GM19035 (cell line): ENCODE results near the gene FKBP11.

Experiments
- ATAC-seq: cut with Tn5 transposase; IDR thresholded peaks from one replicate; pipeline ENCODE4 v1.9.1; 2021; ENCODE audit not compliant: unreplicated experiment

FKBP11 gene

DNA sequence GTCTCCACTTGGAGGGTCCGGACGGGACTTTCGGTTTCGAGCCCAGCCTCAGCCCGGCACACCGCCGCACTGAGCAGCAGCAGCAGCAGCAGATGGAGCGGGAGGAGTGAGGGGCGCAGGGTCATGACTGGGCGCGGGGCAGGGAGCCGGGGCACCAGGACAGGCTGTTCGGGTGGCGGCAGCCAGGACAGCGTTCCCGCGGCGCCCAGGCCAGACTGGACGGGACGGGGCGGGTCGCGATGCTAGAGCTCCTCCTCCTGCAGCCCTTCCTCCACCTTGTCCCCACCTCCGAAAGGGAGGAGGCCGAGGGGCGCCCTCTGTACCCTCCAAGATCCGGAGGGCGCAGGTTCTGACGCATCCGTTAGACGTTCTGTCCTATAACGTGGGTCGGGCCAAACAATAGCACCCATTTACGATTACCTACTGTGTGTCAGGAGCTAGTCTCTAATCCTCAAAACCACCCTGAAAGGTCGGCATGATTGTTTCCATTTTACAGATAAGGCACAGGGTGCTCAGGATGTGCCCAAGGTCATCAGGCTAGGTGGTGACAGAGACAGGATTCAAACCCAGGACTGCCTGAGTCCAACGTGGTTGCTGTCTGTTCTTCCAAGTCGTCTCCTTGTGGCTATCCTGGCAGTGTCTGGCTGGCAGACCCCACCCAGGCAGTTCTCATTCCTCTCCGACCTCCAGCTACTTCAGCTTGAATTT, at the start of gene FKBP11:
TSS of gene FKBP11 (minus strand) at position 189 of the 708 bp plus-strand sequence. CDS start at position 125, 64 bp downstream.
- peak; percentile 73 for ATAC-seq

DNA sequence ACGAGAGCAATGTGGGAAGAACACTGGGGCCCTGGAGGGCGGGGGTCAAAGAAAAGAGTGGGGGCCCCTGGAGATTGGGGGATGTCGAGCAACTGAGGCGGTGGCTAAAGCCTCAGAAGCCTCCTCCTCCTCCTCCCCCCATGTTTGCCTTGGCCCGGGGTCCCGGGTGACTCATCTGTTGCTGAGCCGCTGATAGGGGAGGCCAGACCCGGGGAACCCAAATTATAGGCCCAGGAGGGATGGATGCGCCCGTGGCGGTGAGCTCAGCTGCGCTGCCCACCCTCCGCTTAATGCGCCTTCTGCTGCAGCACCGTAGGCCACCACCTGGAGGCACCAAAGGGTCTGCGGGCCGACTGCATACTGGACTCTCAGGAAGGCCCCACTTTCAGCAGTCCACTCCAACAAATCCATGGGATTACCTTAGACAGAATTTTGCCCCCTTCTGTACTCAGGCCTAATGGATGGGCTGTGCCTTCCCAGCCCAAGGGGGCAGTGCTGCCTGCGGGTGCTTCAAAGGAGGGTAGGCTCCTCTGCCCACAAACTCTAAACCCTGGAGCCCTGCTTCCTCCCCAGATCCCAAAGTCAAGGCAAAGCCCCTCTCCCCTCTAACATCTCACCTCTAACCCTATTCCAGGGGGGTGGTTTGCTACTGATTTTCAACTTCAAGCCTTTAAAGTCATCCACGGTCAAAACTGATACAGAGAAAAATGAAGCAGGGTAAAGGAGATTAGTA, 48.8 kb upstream of the FKBP11 start:
- no peak for ATAC-seq

DNA sequence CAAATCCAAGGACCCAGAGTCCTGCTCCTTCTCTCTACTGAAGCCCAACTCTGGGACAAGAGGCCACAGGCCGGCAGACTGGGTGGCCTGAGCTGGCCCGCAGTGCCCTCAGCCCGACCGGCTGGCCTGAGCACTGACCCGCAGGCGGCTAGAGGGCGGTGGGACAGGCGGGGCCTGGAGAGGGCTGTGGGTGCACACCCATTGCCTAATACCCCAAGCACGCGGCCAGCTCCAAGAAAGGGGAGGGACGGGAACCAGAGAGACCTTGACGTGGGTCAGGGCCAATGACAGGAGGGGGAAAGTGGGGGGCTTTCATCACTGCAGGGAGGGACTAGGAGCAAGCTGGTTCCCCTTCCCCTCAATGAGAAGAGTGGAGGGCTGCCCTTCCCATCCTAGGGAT, 48.2 kb upstream of the FKBP11 start:
- no peak for ATAC-seq

DNA sequence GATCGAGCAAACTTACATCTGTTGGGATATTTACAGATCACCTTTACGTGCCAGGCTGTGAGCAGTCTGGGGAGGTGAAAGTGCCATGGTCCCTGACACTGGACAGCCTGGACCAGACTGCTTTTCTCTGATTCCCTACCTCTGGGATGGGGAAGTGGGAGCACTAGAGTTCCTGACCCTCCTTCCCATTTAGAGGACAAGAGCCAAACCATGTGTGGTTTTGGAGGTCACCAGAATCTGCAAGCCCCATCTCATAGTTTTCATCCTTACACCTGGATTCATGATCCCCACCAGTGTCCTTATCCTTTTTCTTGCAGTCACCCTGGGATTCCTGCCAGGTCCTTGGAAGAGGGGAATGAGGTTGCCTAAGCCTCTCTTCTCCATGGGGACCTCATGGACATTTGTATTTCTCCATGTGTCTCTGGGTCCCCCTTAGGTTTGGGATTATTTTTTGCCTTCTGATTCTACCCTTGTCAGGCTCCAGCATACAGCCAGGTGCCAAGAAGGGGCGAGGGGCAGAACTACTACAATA, 47.7 kb upstream of the FKBP11 start:
- ATAC-seq = no peak

GRCh38 chr12:48972213-48972951, 47.1 kb upstream of the FKBP11 start:
- ATAC-seq = no peak

GRCh38 chr12:48970702-48971334, 45.5 kb upstream of the FKBP11 start:
- ATAC-seq = no peak

GRCh38 chr12:48969833-48970701, 44.8 kb upstream of the FKBP11 start:
- ATAC-seq = no peak

DNA sequence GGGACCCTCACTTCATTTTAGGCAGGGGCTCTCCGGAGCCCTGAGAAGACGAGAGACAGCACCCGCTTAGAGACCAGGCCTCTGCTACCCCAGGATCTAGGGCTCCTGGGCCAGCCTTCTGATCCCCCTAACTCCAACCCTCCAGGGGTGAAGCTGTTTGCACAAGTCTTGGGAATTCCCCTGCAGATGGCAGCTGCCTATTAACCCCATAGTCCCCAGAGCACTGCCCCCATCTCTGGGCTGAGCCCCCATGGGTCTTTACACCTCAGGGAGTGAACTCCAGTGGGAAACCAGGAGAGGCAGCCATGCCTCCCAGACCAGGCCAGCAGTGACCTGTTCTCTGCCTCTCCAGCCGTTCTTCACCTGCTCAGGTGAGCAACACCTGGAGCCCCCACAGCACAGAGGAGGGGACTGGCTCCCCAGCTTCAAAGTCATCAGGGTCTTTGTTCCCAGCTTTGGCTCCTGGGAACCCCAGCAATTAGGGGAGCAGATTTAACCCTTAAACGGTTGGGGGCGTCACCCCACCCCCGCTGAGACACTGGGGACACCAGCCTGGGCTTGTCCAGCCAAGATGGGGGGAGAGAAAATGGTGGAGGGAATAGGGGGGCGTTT, 44.0 kb upstream of the FKBP11 start:
- no peak for ATAC-seq

GRCh38 chr12:48968467-48968866, 43.2 kb upstream of the FKBP11 start:
- ATAC-seq = no peak

DNA sequence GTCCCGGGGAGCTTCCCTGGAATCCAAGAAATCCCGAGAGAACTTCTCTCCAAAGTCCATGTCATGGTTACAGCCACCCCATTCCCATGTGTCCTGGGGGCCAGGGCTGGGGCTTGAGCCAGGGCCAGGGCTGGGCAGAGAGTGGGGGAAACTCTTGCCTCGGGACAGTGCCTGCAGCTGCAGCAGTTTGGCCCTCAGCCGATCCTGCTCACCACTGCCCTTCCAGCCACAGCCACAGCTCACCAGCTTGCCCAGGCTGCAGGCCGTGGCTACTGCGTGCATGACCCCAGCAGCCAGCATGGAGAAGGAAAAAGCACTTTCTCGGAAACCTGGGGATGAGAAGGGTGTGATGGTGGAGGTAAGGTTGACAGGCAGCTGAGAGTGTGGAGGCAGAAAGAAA, 42.7 kb upstream of the FKBP11 start:
- no peak for ATAC-seq

DNA sequence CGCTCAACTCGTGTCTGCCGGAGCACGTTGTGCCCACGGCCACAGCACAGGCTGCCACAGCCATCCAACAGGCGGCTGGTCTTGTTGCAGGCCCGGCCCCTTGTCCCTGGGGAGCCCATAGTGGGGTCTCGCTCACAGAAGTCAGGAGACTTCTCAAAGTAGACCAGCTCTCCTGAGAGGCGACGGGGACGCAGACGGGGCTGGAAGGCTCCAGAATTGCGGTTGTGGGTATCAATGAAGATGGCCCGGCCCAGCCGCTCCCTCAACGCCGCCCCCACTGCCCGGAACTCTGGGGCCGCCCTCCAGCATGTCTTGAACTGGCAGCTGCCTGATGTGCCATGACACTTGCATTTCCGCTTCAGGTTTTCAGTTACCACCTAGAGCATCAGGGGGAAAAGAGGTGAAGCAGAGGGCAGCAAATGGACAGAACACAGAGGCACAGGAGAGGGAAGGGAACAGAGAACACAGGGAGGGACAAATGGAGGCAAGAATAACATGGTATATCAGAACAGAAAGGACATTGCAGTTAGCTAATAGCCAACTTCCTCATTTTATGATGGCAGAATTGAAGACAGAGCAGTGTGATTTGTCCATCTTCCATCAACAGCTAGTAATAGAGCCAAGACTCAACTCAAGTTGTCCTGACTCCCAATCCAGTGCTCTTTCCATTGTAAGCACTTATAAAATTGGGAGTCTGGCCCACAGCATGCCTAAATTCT, 41.0 kb upstream of the FKBP11 start:
- no peak for ATAC-seq

DNA sequence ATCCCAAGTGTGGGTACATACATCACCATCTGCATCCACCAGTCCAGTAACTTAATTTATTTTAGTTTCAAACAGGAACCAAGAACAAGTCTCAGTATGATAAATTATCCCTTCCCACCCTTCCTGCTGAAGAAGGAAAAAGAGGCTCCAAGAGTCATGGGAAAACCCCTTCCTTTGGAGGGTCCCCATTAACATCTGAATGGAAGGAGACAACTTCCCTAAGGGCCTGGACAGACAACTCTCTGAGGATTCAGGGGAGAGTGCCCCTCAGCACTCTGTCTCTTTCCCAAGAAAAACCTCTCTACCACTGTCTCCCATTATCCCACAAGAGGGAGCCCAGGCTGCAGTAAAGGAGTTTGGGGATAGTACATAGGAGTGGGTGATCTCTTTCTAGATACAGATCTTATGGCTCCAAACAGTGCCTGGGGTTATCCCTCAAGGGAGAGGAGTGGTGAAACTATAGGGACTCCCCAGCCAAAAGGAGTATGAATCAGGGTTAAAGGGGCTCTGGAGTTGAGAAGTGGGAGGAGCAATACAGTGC, 40.1 kb upstream of the FKBP11 start:
- ATAC-seq = no peak

DNA sequence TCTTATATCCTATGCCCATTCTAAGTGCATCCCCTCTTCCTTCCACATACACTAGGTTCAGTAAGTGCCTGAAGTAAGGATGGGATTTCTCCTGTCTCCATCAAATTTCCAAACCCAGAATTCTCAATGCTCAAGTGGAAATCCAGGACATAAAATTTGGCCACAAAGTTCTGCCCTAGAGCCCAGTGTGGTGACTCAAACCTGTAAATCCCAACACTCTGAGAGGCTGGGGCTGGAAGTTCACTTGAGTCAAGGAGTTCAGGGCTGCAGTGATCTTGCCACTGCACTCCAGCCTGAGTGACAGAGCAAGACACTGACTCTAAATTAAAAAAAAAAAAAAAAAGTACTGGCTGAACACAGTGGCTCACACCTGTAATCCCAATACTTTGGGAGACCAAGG, 36.5 kb upstream of the FKBP11 start:
- no peak for ATAC-seq

DNA sequence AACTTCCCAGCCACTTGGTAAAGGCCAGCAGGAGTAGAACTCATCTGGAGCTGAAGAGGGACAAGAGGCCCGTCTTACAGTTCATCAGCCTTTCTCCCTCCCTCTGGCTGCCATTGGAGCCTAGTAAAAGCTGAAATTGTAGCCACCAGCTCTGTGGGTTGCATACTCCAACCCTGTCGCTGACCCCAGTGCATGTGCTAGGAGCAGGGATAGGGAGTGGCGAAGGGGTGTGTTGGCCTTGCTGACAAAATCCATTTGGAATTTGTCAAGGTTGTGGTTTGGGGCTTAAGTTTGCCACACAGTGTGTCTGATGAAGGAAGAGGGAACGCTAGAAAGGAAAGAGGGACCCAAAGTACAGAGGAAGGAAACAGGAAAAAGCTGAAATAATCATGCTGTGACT, 36.0 kb upstream of the FKBP11 start:
- no peak for ATAC-seq

DNA sequence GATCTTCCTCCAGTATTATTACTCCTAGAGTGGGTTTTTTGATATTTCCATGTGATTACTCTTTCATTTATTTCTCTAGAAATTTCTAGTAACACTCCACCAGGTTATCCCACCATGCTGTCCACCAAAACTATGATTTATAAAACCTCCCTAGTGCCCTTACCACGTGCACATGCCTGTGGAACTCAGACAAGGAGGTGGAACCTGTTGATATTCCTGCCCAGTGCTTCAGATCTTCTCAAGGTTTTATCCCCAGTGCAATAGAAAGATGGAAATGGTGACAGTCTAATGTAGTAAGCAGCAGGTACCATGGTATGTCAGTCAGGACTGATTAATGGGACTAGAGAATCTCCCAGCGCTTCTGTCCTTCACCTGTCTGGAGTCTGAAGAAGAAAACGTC, 35.5 kb upstream of the FKBP11 start:
- ATAC-seq = no peak

DNA sequence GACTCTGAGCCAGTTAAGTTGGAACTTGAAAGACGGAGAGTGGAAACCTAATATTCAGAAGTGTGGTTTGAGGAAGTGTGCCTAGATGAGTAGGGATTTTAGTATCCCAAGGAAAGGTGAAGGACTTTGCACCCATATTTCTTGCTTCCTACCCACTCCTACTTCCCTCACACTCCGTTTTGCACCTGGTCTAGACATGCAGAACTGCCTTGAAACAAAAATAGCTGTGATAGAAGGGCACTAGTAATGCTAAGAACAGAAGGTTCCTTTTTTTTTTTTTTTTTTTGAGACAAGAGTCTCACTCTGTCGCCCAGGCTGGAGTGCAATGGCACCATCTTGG, 32.7 kb upstream of the FKBP11 start:
- ATAC-seq = no peak

DNA sequence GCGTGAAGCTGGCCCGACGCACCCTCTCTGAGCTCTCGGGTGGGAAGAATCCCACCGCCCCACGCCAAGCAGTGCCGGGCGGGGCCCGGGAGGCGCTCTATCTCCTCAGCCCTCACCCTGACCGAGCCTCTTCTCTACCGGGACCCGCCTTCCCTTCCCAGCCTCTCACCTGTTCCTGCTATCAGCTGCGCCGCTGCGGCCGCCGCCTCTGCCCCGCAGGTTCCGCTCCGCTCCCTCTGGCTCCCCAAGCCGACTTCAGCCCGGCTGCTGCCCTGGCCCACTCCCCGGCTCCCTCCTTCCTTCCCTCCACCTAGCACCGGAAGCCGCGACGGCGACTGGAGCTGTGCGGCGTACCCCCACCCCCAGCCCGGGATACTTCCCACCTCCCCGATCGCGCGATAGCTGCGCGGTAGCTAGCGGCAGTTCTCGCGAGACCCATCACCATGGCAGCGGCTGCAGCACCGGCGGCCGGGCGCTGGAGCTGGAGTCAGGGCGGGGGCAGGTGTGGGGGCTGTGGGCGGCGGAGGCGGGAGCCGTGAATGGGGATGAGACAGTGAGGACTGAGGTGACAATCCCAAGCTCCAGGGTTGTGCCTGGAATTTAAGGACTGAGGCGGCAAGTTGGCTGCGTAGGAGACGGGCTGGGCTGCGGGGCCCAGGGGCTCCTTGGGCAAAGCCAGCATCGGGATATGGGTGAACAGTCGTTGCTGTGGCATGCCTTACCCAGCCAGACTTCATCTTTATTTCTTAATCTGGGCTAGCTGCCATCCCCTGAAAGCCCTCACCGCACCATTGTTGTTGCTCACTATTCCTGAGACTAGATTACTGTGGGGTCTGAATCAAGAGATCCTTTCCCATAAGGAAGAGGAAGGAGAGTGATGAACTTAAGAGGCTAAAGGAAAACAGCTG, 32.1 kb upstream of the FKBP11 start, which contains the start of gene ARF3:
TSS of gene ARF3 (minus strand) at position 347 of the 908 bp plus-strand sequence. CDS start 16,392 bp downstream, outside the sequence.
- peak; percentile 84 for ATAC-seq
